ENCODE measurements around the gene MYL4.

The MYL4 gene

GRCh38 chr17:47225911-47226688 lies 17.0 kb downstream of the MYL4 start:
- H3K27ac ChIP-seq (ENCODE audit: low read depth, low read length), result peak overlapping the region; percentile 85
- no peaks in the 10 kb centered on the region for H3K36me3 ChIP-seq (ENCODE audit: control insufficient read depth, insufficient read depth, low read length)
- H3K4me3 ChIP-seq (ENCODE audit: low read length), result no peak overlapping the region
- H3K27me3 ChIP-seq (ENCODE audit: control insufficient read depth, insufficient read depth, low read length), result no peaks in the 10 kb centered on the region
- no peak overlapping the region for H3K9ac ChIP-seq (ENCODE audit: low read length)
- peaks cover 22% of the 10 kb centered on the region for H3K4me1 ChIP-seq (ENCODE audit: control insufficient read depth, insufficient read depth, low read length)

GRCh38 chr17:47227862-47228261 lies 18.7 kb downstream of the MYL4 start:
- Histone ChIP-seq H3K27me3 (ENCODE audit: control insufficient read depth, insufficient read depth, low read length) (no peaks in the 10 kb centered on the region), H3K36me3 (ENCODE audit: control insufficient read depth, insufficient read depth, low read length) (no peaks in the 10 kb centered on the region), H3K4me1 (ENCODE audit: control insufficient read depth, insufficient read depth, low read length) (peaks cover 22% of the 10 kb centered on the region), H3K9ac (ENCODE audit: low read length) (no peak overlapping the region), H3K4me3 (ENCODE audit: low read length) (no peak overlapping the region), H3K27ac (ENCODE audit: low read depth, low read length) (no peak overlapping the region)

- Histone ChIP-seq H3K36me3 (ENCODE audit: control insufficient read depth, insufficient read depth, low read length) (no peaks in the 10 kb centered on the region), H3K4me3 (ENCODE audit: low read length) (peak overlapping the region; percentile 46), H3K4me1 (ENCODE audit: control insufficient read depth, insufficient read depth, low read length) (peaks cover 19% of the 10 kb centered on the region), H3K27ac (ENCODE audit: low read depth, low read length) (peak overlapping the region; percentile 58), H3K27me3 (ENCODE audit: control insufficient read depth, insufficient read depth, low read length) (no peaks in the 10 kb centered on the region), H3K9ac (ENCODE audit: low read length) (peak overlapping the region; percentile 13)
These were observed 20.6 kb downstream of the MYL4 start for GRCh38 chr17:47229535-47230443.

GRCh38 chr17:47230864-47231263 lies 21.7 kb downstream of the MYL4 start:
- Histone ChIP-seq H3K9ac (ENCODE audit: low read length) (no peak overlapping the region), H3K27me3 (ENCODE audit: control insufficient read depth, insufficient read depth, low read length) (no peaks in the 10 kb centered on the region), H3K4me3 (ENCODE audit: low read length) (no peak overlapping the region), H3K27ac (ENCODE audit: low read depth, low read length) (no peak overlapping the region), H3K36me3 (ENCODE audit: control insufficient read depth, insufficient read depth, low read length) (no peaks in the 10 kb centered on the region), H3K4me1 (ENCODE audit: control insufficient read depth, insufficient read depth, low read length) (peaks cover 8% of the 10 kb centered on the region)

- H3K27ac ChIP-seq (ENCODE audit: low read depth, low read length), result no peak overlapping the region
- no peak overlapping the region for H3K9ac ChIP-seq (ENCODE audit: low read length)
- H3K4me1 ChIP-seq (ENCODE audit: control insufficient read depth, insufficient read depth, low read length), result peaks cover 8% of the 10 kb centered on the region
These were observed 22.2 kb downstream of the MYL4 start for GRCh38 chr17:47231334-47231733.

GRCh38 chr17:47231866-47232265 lies 22.7 kb downstream of the MYL4 start:
- no peaks in the 10 kb centered on the region for H3K27me3 ChIP-seq (ENCODE audit: control insufficient read depth, insufficient read depth, low read length)
- no peak overlapping the region for H3K9ac ChIP-seq (ENCODE audit: low read length)
- H3K36me3 ChIP-seq (ENCODE audit: control insufficient read depth, insufficient read depth, low read length), result no peaks in the 10 kb centered on the region
- H3K4me3 ChIP-seq (ENCODE audit: low read length), result no peak overlapping the region
- no peak overlapping the region for H3K27ac ChIP-seq (ENCODE audit: low read depth, low read length)
- peaks cover 8% of the 10 kb centered on the region for H3K4me1 ChIP-seq (ENCODE audit: control insufficient read depth, insufficient read depth, low read length)

More at GRCh38 chr17:47231334-47231733, 22.2 kb downstream of the MYL4 start:
- Histone ChIP-seq H3K27me3 (ENCODE audit: control insufficient read depth, insufficient read depth, low read length) (no peaks in the 10 kb centered on the region), H3K4me3 (ENCODE audit: low read length) (no peak overlapping the region), H3K36me3 (ENCODE audit: control insufficient read depth, insufficient read depth, low read length) (no peaks in the 10 kb centered on the region)

- Histone ChIP-seq H3K4me1 (ENCODE audit: control insufficient read depth, insufficient read depth, low read length) (peaks cover 8% of the 10 kb centered on the region), H3K9ac (ENCODE audit: low read length) (no peak overlapping the region), H3K27ac (ENCODE audit: low read depth, low read length) (no peak overlapping the region), H3K27me3 (ENCODE audit: control insufficient read depth, insufficient read depth, low read length) (no peaks in the 10 kb centered on the region), H3K36me3 (ENCODE audit: control insufficient read depth, insufficient read depth, low read length) (no peaks in the 10 kb centered on the region), H3K4me3 (ENCODE audit: low read length) (no peak overlapping the region)
These were observed 23.3 kb downstream of the MYL4 start for GRCh38 chr17:47232465-47232864.

GRCh38 chr17:47235506-47235905 lies 26.4 kb downstream of the MYL4 start:
- H3K4me3 ChIP-seq (ENCODE audit: low read length), result no peak overlapping the region
- no peak overlapping the region for H3K27ac ChIP-seq (ENCODE audit: low read depth, low read length)
- no peaks in the 10 kb centered on the region for H3K27me3 ChIP-seq (ENCODE audit: control insufficient read depth, insufficient read depth, low read length)
- H3K4me1 ChIP-seq (ENCODE audit: control insufficient read depth, insufficient read depth, low read length), result peaks cover 10% of the 10 kb centered on the region
- no peaks in the 10 kb centered on the region for H3K36me3 ChIP-seq (ENCODE audit: control insufficient read depth, insufficient read depth, low read length)
- no peak overlapping the region for H3K9ac ChIP-seq (ENCODE audit: low read length)

GRCh38 chr17:47235923-47236322 lies 26.8 kb downstream of the MYL4 start:
- Histone ChIP-seq H3K27ac (ENCODE audit: low read depth, low read length) (no peak overlapping the region), H3K4me1 (ENCODE audit: control insufficient read depth, insufficient read depth, low read length) (peaks cover 10% of the 10 kb centered on the region), H3K4me3 (ENCODE audit: low read length) (no peak overlapping the region), H3K27me3 (ENCODE audit: control insufficient read depth, insufficient read depth, low read length) (no peaks in the 10 kb centered on the region), H3K36me3 (ENCODE audit: control insufficient read depth, insufficient read depth, low read length) (no peaks in the 10 kb centered on the region), H3K9ac (ENCODE audit: low read length) (no peak overlapping the region)

GRCh38 chr17:47237841-47238240 lies 28.7 kb downstream of the MYL4 start:
- H3K36me3 ChIP-seq (ENCODE audit: control insufficient read depth, insufficient read depth, low read length), result no peaks in the 10 kb centered on the region
- H3K4me3 ChIP-seq (ENCODE audit: low read length), result no peak overlapping the region
- H3K9ac ChIP-seq (ENCODE audit: low read length), result no peak overlapping the region
- peaks cover 10% of the 10 kb centered on the region for H3K4me1 ChIP-seq (ENCODE audit: control insufficient read depth, insufficient read depth, low read length)
- H3K27me3 ChIP-seq (ENCODE audit: control insufficient read depth, insufficient read depth, low read length), result no peaks in the 10 kb centered on the region
- H3K27ac ChIP-seq (ENCODE audit: low read depth, low read length), result no peak overlapping the region

GRCh38 chr17:47238321-47239010 lies 29.3 kb downstream of the MYL4 start:
- no peak overlapping the region for H3K27ac ChIP-seq (ENCODE audit: low read depth, low read length)

GRCh38 chr17:47239619-47239966 lies 30.4 kb downstream of the MYL4 start:
- peak overlapping the region; percentile 68 for H3K27ac ChIP-seq (ENCODE audit: low read depth, low read length)
- no peaks in the 10 kb centered on the region for H3K36me3 ChIP-seq (ENCODE audit: control insufficient read depth, insufficient read depth, low read length)
- H3K9ac ChIP-seq (ENCODE audit: low read length), result no peak overlapping the region
- peaks cover 10% of the 10 kb centered on the region for H3K4me1 ChIP-seq (ENCODE audit: control insufficient read depth, insufficient read depth, low read length)
- H3K4me3 ChIP-seq (ENCODE audit: low read length), result no peak overlapping the region
- H3K27me3 ChIP-seq (ENCODE audit: control insufficient read depth, insufficient read depth, low read length), result no peaks in the 10 kb centered on the region

More at GRCh38 chr17:47238321-47239010, 29.3 kb downstream of the MYL4 start:
- Histone ChIP-seq H3K4me1 (ENCODE audit: control insufficient read depth, insufficient read depth, low read length) (peaks cover 10% of the 10 kb centered on the region), H3K4me3 (ENCODE audit: low read length) (no peak overlapping the region), H3K27me3 (ENCODE audit: control insufficient read depth, insufficient read depth, low read length) (no peaks in the 10 kb centered on the region), H3K36me3 (ENCODE audit: control insufficient read depth, insufficient read depth, low read length) (no peaks in the 10 kb centered on the region), H3K9ac (ENCODE audit: low read length) (no peak overlapping the region)
